EH (cell line): ENCODE results near the gene TMEM37.
A peak's percentile ranks its signal among the peaks of the same experiment; 100 is the strongest.

Source experiments
- DNase-seq: peaks from one replicate; pipeline ENCODE4 v3.0.0-alpha.2; 2015; ENCODE audit warnings: low read depth

The TMEM37 gene

GRCh38 chr2:119478188-119478977 is 46.7 kb downstream of the TMEM37 start:
- no peak for DNase-seq

- no peak for DNase-seq
These were observed 47.3 kb downstream of the TMEM37 start for GRCh38 chr2:119478978-119479295.

- no peak for DNase-seq
These were observed 48.5 kb downstream of the TMEM37 start for GRCh38 chr2:119480184-119480583.

GRCh38 chr2:119480718-119481142 is 49.1 kb downstream of the TMEM37 start:
- DNase-seq, result no peak

GRCh38 chr2:119481501-119482455 is 50.1 kb downstream of the TMEM37 start:
- no peak for DNase-seq

GRCh38 chr2:119482481-119483394 is 51.1 kb downstream of the TMEM37 start:
- no peak for DNase-seq

GRCh38 chr2:119483395-119483753 is 51.7 kb downstream of the TMEM37 start:
- DNase-seq, result no peak

GRCh38 chr2:119483896-119484718 is 52.5 kb downstream of the TMEM37 start:
- no peak for DNase-seq

GRCh38 chr2:119484834-119485233 is 53.2 kb downstream of the TMEM37 start:
- DNase-seq, result no peak

- DNase-seq, result no peak
These were observed 53.9 kb downstream of the TMEM37 start for GRCh38 chr2:119485336-119486110.

GRCh38 chr2:119486196-119486827 is 54.7 kb downstream of the TMEM37 start:
- no peak for DNase-seq

- peak; percentile 31 for DNase-seq
These were observed 55.2 kb downstream of the TMEM37 start for GRCh38 chr2:119486886-119487285.

- DNase-seq, result no peak
These were observed 56.0 kb downstream of the TMEM37 start for GRCh38 chr2:119487434-119488244.
